Mesenteric fat pad (tissue), 1 donor: ENCODE data around the gene ST3GAL6. TPM values are rescaled to one million over a fixed set of nuclear protein-coding genes. Genes with fewer than 3 reads are reported as not detected.

Experiments used
- DNase-seq: peaks from one replicate; pipeline ENCODE4 v3.0.0-alpha.2; 2020; ENCODE audit warnings: low spot score
- total RNA-seq: library from RNA; stranded (reverse); fragmentation: NEBNext Ultra II Directional; extraction: Animal tissue kit (Norgen Biotek cat#: 25700); gene quantifications from one replicate; pipeline ENCODE4 v1.2.1, GENCODE V29; 2021
- donor health status: DM: yes; HTN: yes; CAD: no.

Gene ST3GAL6
- total RNA-seq, 1 donor from 2014 or later = 9.4 TPM

GRCh38 chr3:98737301-98737700 lies 25.8 kb upstream of the ST3GAL6 start:
- no peak for DNase-seq

DNA sequence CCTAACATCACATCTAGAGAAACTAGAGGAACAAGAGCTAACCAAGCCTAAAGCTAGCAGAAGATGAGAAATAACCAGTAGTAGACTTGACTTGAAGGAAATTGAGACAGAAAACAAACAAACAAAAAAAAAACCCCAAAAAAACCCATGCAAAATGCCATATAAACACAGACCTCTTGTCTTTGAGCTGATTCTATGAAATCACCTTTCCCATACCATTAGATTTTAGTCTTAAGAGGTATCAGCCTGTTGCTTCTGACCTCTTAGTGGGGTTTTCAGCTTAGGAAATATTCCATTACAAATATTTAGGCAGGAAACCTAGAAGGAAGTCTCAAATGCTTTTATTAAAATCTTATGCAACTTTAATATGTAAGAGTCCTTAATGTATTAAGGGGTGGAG lies 23.9 kb upstream of the ST3GAL6 start:
- DNase-seq = no peak

DNA sequence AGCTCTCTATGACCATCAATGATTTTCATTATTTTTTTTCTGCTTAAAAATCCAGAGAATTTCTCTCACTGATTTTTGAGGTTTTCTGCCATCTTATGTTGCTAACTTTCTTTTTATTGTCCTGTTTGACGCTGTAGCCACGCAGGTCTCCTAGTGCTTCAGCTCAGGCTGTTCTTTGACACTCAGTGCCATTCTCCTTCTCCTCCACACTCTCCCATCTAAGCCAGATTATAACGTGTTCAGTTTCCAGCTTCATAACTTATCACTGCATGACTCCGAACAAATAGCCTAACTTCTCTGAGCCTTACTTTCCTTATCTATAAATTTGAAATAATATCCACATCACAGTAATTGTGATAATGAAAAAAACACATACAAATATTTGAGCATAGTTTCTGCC lies 22.8 kb upstream of the ST3GAL6 start:
- DNase-seq = no peak

GRCh38 chr3:98741121-98741716 lies 21.9 kb upstream of the ST3GAL6 start:
- DNase-seq = no peak

- DNase-seq = no peak
These were observed 20.1 kb upstream of the ST3GAL6 start for GRCh38 chr3:98743071-98743470.

GRCh38 chr3:98744283-98744682 lies 18.9 kb upstream of the ST3GAL6 start:
- DNase-seq = no peak

DNA sequence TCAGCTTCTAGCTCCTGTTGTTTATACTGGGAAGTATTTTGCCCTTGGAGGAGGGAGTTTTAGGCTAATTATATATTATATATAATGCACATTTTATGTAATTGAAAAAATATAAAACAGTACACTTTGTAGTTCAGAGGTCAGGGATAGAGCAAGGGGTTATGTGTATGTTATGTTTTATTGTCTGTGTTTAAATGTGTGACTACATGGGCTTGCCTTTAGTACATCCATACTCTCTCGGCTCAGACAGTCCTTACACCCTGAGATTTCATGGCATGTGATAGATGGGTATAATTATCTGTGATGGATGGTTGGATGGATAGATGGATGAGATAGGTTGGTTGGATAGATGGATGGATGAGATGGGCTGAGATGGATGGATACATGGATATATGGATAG lies 17.4 kb upstream of the ST3GAL6 start:
- no peak for DNase-seq

GRCh38 chr3:98746122-98746521 lies 17.0 kb upstream of the ST3GAL6 start:
- DNase-seq = no peak

- no peak for DNase-seq
These were observed 16.3 kb upstream of the ST3GAL6 start for GRCh38 chr3:98746882-98747281.

- DNase-seq = no peak
These were observed 12.7 kb upstream of the ST3GAL6 start for GRCh38 chr3:98750276-98750919.

- DNase-seq = no peak
These were observed 8.7 kb upstream of the ST3GAL6 start for GRCh38 chr3:98754483-98754882.

DNA sequence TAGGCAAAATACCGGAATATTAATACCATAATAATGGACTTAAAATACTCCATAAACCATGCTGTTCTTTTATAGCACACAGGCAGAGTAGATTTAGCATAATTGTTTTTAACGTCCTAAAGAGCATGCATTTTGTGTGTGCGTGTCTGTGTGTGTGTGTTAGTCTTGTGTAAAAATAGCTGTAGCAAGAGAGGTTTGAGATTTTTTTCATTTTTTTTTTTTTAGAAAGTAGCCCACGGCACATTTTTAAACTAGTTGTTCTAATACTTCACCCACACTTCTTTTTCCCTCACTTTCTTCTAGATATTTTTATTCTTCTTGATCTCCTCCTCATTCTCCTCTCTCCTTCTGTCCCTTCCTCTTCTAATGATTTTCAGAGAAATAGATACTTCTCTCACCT lies 7.5 kb upstream of the ST3GAL6 start:
- no peak for DNase-seq

DNA sequence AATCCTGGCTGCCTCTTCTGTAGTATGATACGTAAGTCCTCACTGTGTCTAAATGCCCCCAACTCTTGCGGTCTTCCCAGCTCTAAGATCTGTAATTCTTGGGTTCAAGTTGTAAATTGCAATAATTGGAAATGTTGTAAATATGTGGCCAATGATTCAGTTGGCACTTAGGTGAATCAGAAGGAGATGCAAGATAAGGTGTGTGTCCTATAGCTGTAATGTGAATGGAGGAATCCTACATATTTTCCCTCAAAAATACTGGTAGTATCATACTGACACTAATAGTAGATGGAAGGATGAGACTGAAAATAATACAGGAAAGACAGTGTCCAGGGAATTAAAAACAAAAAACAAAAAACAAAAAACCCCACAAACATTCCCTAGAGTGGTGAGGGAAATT lies 3.5 kb upstream of the ST3GAL6 start:
- no peak for DNase-seq

GRCh38 chr3:98761643-98762229 lies 1.4 kb upstream of the ST3GAL6 start:
- DNase-seq = no peak

DNA sequence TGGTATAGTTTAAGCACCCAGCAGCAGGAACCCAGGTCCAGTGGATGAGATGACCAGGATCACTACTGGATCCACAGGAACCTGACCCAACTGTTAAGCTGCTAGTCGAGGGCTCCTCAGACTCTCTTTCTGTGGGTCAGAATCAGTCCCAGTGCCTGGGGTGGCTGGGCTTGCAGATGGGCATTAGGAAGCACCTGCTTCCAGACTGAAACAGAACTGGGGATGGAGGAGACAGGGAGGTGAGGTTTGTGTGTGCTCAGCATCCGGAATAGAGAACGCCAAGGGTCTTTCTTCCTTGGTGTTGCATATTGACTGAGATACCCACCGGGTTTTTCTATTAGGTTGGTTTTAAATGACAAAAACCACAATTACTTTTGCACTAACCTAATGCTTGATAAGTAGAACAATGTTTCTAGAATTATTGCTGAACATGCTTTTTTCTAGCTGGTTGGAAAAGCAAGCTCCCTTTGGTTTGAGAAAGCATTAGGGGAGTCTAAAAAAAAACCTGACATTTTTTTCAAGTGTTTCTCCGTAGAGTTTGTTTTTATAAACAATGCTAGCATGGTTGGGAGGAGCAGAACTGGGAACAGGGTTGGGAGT lies 779 bp downstream of the ST3GAL6 start:
- no peak for DNase-seq

DNA sequence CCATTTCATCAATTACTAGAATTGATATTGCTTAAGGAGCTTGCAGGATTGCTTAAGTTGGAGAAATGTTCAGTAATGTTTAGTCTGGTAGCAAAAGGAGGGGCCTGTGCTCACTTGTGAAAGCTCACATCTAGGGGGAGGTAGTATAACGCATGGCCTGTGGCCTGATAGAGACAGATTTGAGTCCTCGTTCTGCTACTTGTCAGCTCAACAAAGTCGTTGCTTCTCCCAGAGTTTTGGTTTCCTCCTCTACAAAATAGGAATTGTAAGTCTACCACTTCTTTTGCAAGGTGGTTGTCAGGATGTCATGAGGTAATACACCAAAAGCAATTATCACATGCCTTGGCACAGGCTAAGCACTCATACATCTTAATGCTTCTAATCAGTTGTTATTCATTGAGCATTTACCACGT lies 1.3 kb downstream of the ST3GAL6 start:
- no peak for DNase-seq

DNA sequence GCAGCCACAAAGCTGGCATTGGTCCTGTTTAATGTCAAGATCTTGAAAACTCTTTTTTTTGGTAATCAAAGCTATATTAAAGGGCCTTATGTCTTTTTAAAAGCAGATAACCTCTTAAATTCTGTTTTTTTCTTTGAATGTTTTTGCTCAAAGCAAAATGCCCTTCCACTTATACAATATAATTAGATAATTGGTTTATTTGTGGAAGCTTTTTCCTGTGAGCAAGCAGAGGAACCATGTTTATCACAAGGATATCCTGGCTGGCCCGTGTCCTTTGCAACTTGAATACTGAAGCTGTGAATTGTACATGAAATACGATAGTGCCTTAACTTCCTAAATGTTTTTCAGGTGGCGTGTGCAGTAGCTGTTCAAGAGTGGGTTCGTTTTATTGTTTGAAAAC lies 2.6 kb downstream of the ST3GAL6 start:
- no peak for DNase-seq

GRCh38 chr3:98766924-98767323 lies 3.8 kb downstream of the ST3GAL6 start:
- DNase-seq = no peak

- no peak for DNase-seq
These were observed 5.8 kb downstream of the ST3GAL6 start for GRCh38 chr3:98768961-98769360.

DNA sequence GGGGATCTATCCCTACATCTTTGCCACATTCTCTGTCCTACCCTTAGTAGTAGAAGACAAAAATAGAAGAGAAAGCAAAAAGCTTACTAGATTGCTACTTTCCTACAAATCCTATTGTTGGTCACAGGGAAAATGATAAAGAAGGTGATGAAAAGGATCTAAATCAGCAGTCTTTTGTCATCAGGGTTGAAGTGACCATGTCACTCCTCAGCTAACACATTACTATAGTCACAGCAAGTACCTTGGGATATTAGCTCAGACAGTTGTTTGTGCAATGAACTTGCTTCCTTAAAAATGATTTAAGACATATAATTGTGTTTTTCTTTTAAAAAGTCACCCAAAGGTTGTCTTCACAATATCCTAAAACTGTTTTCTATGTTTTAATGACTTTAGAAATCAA lies 6.3 kb downstream of the ST3GAL6 start:
- DNase-seq = no peak

DNA sequence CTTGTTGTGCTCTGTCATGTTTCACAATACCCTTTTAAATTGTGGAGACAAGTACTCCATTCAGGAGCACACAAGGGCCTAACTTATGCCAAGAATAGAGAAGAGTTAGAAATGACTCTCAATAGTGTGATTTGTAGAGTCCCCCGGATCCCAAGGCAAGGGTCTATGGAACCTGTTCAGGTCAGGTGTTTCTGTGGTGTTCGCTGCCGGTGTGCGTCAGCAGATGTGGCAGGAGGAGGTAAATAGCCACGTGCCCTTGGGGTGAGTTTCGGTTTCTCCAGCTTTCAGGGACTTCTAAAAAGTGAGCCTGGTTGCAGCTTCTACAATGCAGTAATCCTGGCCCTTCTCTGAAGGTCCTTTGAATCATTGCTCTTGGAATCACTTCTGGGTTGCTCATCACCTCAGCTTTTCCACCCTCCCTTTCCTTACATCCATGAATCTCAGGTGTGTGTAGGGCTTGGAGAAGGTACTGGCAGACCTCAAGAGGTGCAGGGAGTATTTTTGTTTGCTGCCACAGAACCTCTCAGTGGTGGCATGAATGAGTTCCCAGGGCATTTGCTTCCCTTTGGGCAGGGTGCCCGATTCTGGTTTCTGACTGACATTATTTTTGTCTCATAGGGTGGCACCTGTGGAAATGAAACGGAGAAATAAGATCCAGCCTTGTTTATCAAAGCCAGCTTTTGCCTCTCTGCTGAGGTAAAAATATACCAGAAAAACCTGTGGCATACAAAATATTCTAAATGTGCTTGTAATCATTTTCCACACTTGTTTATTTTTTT lies 7.3 kb downstream of the ST3GAL6 start:
- no peak for DNase-seq

DNA sequence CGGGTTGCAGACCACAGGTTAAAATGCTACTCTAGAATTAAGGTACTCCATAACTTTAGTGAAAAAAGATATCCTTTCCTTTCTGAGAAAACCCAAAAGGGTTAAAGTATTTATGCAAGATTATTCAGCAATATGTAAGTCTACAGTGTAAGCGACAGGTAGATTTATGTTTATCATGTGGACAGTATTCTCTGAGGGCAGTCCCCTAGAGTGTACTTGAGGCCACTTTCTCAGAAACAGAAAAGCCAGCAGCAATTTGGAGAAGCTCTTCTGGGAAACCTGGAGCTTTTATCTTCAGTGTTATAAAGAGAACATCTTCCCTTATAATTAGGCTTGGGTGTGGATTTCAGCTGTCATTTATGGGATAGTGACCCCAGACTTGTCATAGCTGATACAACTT lies 8.9 kb downstream of the ST3GAL6 start:
- no peak for DNase-seq
